Upper lobe of left lung (tissue), 4 donors: ENCODE measurements around the gene BMP7.

ENCODE experiments used
- POLR2AphosphoS5 ChIP-seq, 2 donors: sonication (generic); formaldehyde crosslinking; IDR thresholded peaks; one replicate each; pipeline ENCODE4 v1.5.1; 2017; ENCODE audit warnings: antibody characterized with exemption in 2 of 2
- TF ChIP-seq, protein P1 (sequence below), 6 experiments: fragments of 450-650 bp in 4 of 6; fragments of 200-600 bp in 2 of 6; sonication (generic) in 2 of 6; IDR thresholded peaks; one replicate each; pipeline ENCODE4 v1.5.1; 2016 to 2019; ENCODE audit warnings: antibody characterized with exemption in 6 of 6

DNA sequence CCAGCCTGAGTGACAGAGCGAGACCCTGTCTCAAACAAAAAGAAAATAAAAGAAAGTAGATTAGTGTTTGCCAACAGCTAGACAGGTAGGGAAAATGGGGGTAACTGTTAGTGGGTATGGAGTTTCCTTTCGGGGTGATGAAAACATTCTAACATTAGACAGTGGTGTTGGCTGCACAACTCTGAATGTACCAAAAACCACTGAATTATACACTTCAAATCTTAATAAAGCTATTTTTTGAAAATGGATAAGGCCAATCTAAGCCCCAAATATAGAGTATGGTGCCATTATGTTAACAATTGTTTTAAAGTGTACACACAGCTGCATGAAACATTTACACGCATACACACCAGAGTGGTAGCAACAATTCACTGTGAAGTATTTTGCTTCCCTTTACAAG is 57.0 kb downstream of the BMP7 start:
- TF ChIP-seq, protein P1, sequence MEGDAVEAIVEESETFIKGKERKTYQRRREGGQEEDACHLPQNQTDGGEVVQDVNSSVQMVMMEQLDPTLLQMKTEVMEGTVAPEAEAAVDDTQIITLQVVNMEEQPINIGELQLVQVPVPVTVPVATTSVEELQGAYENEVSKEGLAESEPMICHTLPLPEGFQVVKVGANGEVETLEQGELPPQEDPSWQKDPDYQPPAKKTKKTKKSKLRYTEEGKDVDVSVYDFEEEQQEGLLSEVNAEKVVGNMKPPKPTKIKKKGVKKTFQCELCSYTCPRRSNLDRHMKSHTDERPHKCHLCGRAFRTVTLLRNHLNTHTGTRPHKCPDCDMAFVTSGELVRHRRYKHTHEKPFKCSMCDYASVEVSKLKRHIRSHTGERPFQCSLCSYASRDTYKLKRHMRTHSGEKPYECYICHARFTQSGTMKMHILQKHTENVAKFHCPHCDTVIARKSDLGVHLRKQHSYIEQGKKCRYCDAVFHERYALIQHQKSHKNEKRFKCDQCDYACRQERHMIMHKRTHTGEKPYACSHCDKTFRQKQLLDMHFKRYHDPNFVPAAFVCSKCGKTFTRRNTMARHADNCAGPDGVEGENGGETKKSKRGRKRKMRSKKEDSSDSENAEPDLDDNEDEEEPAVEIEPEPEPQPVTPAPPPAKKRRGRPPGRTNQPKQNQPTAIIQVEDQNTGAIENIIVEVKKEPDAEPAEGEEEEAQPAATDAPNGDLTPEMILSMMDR (IDR thresholded peaks at IDR 0.05), result no peak
- TF ChIP-seq POLR2AphosphoS5 (IDR thresholded peaks at IDR 0.05), result no peak
